Activated naive CD4-positive, alpha-beta T cell treated with anti-CD3 and anti-CD28 coated beads for 36 hours (primary cell): Measurements from ENCODE around the gene ZNF18. TPM values are rescaled to one million over a fixed set of nuclear protein-coding genes. Genes with fewer than 3 reads are reported as not detected.
A peak's percentile ranks its signal among the peaks of the same experiment; 100 is the strongest.

ENCODE experiments used
- CTCF ChIA-PET: fragments of 350-600 bp; sonication (Branson Sonifier 250); formaldehyde crosslinking; loops from one replicate; lab custom pipeline; 2021; ENCODE audit warnings: antibody characterized with exemption; lab: Charles Lee
- DNase-seq: peaks from one replicate; pipeline ENCODE4 v3.0.0-alpha.2; 2020
- H3K27ac Mint-ChIP-seq: one replicate; pipeline ENCODE4 v1.8.0; 2021; ENCODE audit warnings: mild to moderate bottlenecking, mixed read lengths
- H3K27me3 Mint-ChIP-seq: one replicate; pipeline ENCODE4 v1.8.0; 2021; ENCODE audit warnings: low read depth, mixed read lengths
- H3K36me3 Mint-ChIP-seq: one replicate; pipeline ENCODE4 v1.8.0; 2021; ENCODE audit warnings: low read depth, mixed read lengths
- H3K4me1 Mint-ChIP-seq: one replicate; pipeline ENCODE4 v1.8.0; 2021; ENCODE audit warnings: low read depth, mixed read lengths
- H3K4me3 Mint-ChIP-seq: one replicate; pipeline ENCODE4 v1.8.0; 2021; ENCODE audit warnings: mild to moderate bottlenecking, moderate library complexity, mixed read lengths
- H3K9me3 Mint-ChIP-seq: one replicate; pipeline ENCODE4 v1.8.0; 2021; ENCODE audit warnings: mixed read lengths
- intact Hi-C: fragments of 100-400 bp; cut with micrococcal nuclease; formaldehyde crosslinking; loops from one replicate; pipeline ENCODE4 v1.15.1; 2023
- total RNA-seq, 2 experiments: library from RNA; stranded (reverse); gene quantifications; one replicate each; pipeline ENCODE4 v1.2.3, GENCODE V29; 2021

ZNF18 gene
- total RNA-seq, 2 experiments from 2014 or later: 8.1 to 8.2 TPM

DNA sequence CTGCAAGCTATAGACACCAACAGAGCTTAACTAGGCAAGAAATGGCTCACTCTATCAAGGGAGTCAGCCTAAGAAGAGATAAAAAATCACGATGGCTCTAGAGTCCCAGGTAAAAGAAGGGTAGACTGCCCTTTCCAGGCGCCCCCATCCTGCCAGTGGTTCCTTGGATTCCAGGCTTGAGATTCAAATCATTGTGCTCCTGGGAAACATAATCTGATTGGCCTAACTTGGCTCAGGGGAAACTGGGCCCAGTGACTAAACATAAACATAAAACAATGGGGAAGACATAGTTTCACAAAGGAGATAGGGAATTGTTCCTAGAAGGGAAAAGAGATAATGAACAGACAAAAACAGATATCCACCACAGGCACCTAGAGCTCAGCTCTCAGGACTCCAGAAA is 56.4 kb downstream of the ZNF18 start:
- Mint-ChIP-seq H3K9me3 (no peaks in the 10 kb centered on the region), H3K36me3 (peaks cover 2% of the 10 kb centered on the region), H3K27me3 (peaks cover 4% of the 10 kb centered on the region), H3K27ac (no peak overlapping the region), H3K4me1 (no peaks in the 10 kb centered on the region), H3K4me3 (no peak overlapping the region)
- no peak for DNase-seq
- intact Hi-C loops: no loop called here
- CTCF ChIA-PET: interaction anchor here (0.6 kb wide), 1 partner anchor 40 kb away, joined by 3 read pairs; no protein-coding TSS in a partner anchor

DNA sequence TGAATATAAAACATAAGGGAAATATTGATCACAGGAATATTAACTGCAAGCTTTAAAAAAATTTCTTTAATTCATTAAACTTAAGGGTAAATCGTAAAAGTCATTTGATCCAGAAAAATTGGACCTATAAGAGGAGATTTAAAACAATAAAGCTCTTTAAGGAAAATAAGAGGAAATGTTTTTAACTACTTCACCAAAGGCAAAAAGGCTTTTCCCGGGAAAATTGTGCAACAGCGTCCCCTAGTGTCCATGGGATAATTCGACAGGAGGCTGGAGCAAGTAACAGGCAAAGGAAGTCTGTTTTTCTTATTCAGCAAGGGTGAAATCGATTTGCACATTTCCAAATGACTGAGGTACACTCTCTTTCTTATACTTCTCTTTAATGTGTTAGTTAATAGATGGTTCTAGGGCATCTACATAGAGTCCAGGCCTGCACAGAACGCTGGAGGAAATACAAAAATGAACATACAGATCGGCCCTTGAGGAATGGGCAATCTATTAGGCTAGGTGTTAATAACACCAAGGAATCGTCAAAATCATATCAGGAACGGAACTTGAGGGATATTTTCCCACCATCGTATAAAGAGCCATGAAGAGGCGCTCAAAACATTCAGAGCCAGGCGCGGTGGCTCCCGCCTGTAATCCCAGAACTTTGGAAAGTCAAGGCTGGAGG is 61.4 kb downstream of the ZNF18 start:
- CTCF ChIA-PET: interaction anchor here (0.6 to 0.8 kb wide), 2 partner anchors 46 to 94 kb away, joined by 3 read pairs; no protein-coding TSS in a partner anchor
- peak; percentile 61 for DNase-seq
- Mint-ChIP-seq H3K27me3 (peaks cover 4% of the 10 kb centered on the region), H3K4me3 (no peak overlapping the region), H3K9me3 (peaks cover 2% of the 10 kb centered on the region), H3K4me1 (no peaks in the 10 kb centered on the region), H3K27ac (no peak overlapping the region), H3K36me3 (no peaks in the 10 kb centered on the region)
- intact Hi-C loops: loop anchor here (2.0 kb wide), 1 partner anchor 1059 kb away; no protein-coding TSS in a partner anchor

DNA sequence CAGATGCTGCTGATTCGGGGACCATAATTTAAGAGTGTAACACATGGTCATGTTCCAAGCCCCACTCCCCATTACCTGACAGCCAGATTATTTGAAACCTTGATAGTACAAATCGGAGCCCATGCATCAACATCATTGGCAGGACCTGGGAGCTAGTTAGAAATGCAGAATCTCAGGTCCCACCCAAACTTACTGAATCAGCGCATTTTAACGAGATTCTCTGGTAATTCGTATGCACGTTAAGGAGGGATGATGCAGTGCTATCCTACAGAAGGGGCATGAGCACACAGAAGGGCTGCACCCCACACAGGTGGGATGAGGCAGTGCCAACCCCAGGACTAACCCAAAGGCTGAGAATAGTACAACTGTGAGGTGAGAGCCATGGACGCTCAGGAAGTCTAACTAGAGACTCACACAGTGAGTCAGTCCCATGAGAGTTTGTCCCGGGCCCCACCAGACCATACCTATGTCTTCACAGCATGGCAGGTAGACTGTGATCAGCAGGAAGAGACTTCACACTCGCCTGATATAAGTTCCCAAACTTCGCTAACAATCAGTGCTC is 64.9 kb downstream of the ZNF18 start:
- Mint-ChIP-seq H3K9me3 (peaks cover 2% of the 10 kb centered on the region), H3K27ac (no peak overlapping the region), H3K27me3 (peaks cover 8% of the 10 kb centered on the region), H3K4me1 (no peaks in the 10 kb centered on the region), H3K36me3 (no peaks in the 10 kb centered on the region), H3K4me3 (no peak overlapping the region)
- CTCF ChIA-PET: no interaction called here
- no peak for DNase-seq
- intact Hi-C loops: no loop called here

DNA sequence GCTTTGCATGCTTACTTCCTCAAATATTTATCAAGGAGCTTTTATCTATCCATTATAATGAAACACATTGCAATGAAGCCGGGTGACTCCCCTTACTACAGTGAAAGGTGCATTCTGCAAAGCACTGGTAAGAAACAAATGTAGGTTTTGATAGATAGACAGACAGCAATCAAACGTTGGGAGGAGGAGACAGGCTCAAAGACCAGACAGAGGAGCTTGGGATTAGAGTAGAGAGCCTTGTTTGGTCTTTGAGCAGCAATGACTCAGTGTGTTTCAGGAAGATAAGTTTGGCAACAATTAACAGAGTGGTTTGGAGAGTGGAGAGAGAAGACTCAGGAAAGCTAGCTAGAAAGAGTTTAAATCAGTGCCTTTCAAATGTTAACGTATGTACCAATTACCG is 68.8 kb downstream of the ZNF18 start:
- no peak overlapping the region for H3K4me3 Mint-ChIP-seq
- CTCF ChIA-PET: interaction anchor here (0.7 kb wide), 1 partner anchor 82 kb away, joined by 3 read pairs; no protein-coding TSS in a partner anchor
- no peaks in the 10 kb centered on the region for H3K4me1 Mint-ChIP-seq
- H3K9me3 Mint-ChIP-seq: peaks cover 6% of the 10 kb centered on the region
- peaks cover 14% of the 10 kb centered on the region for H3K27me3 Mint-ChIP-seq
- no peak for DNase-seq
- H3K36me3 Mint-ChIP-seq: no peaks in the 10 kb centered on the region
- intact Hi-C loops: no loop called here
- no peak overlapping the region for H3K27ac Mint-ChIP-seq

Other genes with a start within 250 kb of the ZNF18 start
- 10 to 100 TPM; 22.5 to 23.5 TPM for gene MAP2K4, start 23.4 kb upstream of the ZNF18 start, total RNA-seq